GM21447 (cell line): ENCODE data around the gene ZNF529.

Source experiments
- ATAC-seq: cut with Tn5 transposase; IDR thresholded peaks from one replicate; pipeline ENCODE4 v1.9.1; 2021; ENCODE audit not compliant: unreplicated experiment

Gene ZNF529

DNA sequence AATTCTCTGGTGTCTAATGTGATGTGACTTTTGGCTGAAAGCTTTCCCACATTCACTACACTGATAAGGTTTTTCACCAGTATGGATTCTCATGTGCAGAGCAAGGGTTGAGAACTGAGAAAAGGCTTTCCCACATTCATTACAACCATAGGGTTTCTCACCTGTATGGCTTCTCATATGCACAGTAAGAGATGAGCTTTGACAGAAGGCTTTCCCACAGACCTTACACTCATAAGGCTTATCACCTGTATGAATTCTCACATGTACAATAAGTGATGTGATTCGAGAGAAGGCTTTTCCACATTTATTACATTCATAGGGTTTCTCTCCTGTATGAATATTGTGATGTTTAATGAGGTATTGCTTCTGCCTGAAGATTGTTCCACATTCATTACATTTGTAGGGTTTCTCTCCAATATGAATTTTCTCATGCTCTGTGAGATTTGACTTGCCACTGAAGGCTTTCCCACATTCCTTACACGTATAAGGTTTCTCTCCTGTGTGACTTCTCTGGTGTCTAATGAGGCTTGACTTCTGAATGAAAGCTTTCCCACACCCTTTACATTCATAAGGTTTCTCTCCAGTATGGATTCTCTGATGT is 59.0 kb downstream of the ZNF529 start:
- no peak for ATAC-seq

DNA sequence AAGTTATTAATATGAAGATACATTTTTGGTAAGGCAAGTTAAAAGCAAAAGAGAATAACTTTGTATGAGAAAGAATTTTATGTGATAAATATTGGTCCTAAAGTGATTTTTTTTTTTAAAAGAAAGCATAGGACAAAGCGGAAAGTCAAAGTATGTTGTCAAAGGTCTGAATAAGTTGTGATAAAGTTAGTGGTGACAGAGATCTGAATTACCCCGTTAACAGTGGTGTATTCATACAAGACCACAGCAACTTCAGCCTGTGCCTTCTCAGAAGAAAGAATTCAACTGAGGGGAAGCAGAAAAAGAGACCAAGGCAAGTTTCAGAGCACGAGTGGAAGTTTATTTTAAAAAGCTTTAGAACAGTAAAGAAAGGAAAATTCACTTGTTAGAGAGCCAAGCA is 64.8 kb downstream of the ZNF529 start:
- no peak for ATAC-seq

DNA sequence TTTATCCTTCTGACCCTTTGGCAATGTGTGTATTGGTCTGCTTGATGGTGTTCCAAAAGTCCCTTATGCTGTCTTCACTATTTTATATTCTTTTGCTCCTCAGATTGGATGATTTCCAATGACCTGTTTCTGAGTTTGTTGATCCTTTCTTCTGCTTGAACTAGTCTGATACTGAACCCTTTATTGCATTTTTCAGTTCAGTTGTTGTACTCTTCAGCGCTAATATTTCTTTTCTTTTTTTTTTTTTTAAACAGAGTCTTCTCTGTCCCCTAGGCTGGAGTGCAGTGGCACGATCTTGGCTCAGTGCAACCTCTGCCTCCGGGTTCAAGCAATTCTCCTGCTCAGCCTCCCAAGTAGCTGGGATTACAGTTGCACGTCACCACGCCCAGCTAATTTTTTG is 71.1 kb downstream of the ZNF529 start:
- ATAC-seq: no peak

DNA sequence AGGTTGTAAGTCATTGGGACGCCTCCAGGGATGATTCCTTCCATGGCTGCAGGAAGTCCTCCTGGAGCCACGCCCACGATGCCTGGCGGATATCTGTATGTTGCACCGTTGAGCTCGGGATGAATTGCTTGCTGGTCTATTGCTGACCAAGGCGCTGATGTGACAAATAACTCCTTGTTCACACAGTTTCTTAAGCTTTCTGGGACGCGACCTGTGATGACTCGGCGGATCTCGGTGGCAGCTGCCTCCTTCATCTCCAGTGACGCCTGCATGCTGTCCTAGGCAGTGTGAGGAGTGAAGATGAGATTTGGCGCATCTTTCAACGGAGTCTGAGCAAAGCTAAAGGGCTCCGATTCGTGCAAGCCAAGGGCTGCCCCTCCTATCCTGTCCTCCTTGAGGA is 76.1 kb downstream of the ZNF529 start:
- ATAC-seq: no peak
